ENCODE data around the gene TOP1. TPM values are rescaled to one million over a fixed set of nuclear protein-coding genes. Genes with fewer than 3 reads are reported as not detected.

The TOP1 gene
- total and polyA plus RNA-seq, 2 of the 4 experiments (the other 2 are of a cell fraction) = 14.0 to 21.5 TPM

DNA sequence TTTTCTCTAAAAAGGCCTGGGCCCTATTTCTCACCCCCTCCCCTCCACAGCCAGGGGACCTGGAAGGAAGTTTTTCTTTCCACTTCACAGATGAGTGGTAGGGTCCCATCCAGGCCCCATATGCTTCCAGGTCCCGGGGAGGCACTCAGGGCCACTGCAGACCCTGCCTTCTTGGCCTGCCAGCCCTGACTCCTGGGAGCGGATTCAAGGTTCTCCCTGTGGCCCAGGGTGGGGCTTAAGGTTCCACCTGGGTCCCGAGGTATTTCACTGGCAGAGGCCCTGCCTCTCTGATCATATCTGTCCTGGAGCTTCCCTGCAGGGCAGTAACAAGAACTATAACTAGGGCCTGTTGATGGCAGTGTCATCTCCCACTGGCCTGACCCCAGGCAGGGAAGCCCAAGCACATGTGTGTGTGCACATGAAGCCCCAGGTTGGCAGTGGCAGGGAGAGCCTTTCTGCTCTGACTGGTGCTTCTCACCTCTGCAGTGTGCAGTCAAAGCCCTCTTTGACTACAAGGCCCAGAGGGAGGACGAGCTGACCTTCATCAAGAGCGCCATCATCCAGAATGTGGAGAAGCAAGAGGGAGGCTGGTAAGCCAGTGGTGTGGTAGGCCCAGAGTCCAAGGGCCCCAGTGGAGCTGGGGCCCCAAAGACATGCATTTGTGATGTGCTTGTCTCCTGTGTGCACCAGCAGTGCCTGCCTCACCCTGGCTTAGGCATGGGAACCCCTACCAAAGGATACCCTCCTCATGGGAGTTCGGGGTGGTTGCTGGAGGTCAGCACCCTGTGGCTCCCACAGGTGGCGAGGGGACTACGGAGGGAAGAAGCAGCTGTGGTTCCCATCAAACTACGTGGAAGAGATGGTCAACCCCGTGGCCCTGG lies 139.9 kb downstream of the TOP1 start (continued):
- TF ChIP-seq, protein P1, sequence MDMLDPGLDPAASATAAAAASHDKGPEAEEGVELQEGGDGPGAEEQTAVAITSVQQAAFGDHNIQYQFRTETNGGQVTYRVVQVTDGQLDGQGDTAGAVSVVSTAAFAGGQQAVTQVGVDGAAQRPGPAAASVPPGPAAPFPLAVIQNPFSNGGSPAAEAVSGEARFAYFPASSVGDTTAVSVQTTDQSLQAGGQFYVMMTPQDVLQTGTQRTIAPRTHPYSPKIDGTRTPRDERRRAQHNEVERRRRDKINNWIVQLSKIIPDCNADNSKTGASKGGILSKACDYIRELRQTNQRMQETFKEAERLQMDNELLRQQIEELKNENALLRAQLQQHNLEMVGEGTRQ (IDR thresholded peaks at IDR 0.05; ENCODE audit: low read depth, low read length) = no peak

DNA sequence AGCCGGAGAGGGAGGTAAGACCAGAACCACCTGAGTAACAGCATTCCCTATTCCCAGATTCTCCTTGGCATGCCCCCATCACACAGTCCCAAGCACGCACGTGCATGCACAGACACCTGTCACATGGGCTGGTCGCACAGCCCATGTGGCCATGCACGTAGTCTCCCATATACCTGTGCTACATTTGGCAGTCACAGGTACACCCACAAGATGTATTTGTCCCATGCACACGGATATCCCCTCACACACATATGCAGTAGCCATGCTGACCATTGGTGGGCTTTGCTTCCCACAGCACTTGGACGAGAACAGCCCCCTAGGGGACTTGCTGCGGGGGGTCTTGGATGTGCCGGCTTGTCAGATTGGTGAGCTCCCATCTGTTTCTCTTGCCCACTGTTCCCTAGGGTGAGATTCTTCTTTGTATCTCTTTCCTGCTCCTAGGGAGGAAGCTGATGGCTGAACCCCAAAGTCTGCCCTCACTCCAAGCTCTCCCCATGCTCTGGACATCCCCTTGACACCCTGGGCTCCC lies 140.6 kb downstream of the TOP1 start:
- 94% methylated on average over 6 of the region's 9 CpGs; no CpG with 5 or more reads in 1 of the 2 experiments for WGBS, 2 experiments (ENCODE audit: extremely low coverage in 2 of 2, insufficient read length in 1 of 2)
- Histone ChIP-seq H2BK120ac (ENCODE audit: low read depth, low read length) (no peak overlapping the region), H2BK20ac (ENCODE audit: low read depth, low read length) (no peak overlapping the region), H2BK15ac (ENCODE audit: low read depth, low read length) (no peak overlapping the region), H3K36me3 (ENCODE audit: control insufficient read depth, insufficient read depth, low read length) (peaks cover 93% of the 10 kb centered on the region), H3K4me1 (ENCODE audit: control insufficient read depth, insufficient read depth, low read length) (peaks cover 13% of the 10 kb centered on the region), H3K9me1 (ENCODE audit: insufficient read depth, low read length) (peaks cover 8% of the 10 kb centered on the region), H2AK9ac (replicated peaks; ENCODE audit: low read depth, low read length, poor library complexity) (peak overlapping the region; percentile 76), H4K91ac (ENCODE audit: insufficient read depth, low read depth, low read length) (no peak overlapping the region), H3K9ac (ENCODE audit: low read depth, low read length) (no peak overlapping the region), H3K23ac (ENCODE audit: low read depth, low read length) (no peak overlapping the region), H2AFZ (replicated peaks; ENCODE audit: low read length, poor library complexity) (peak overlapping the region; percentile 56), H3K27me3 (ENCODE audit: control insufficient read depth, insufficient read depth, low read length) (no peaks in the 10 kb centered on the region), H3K14ac (replicated peaks; ENCODE audit: low read depth, low read length) (no peak overlapping the region), H3K56ac (ENCODE audit: extremely low read depth, insufficient read depth, low read length) (no peak overlapping the region), H2AK5ac (ENCODE audit: low read depth, low read length) (no peak overlapping the region), H2BK5ac (ENCODE audit: low read depth, low read length, poor library complexity, severe bottlenecking) (no peak overlapping the region), H3K4ac (ENCODE audit: low read depth, low read length) (no peak overlapping the region), H4K5ac (ENCODE audit: low read depth, low read length) (no peak overlapping the region), H3K4me3 (ENCODE audit: insufficient read depth, low read depth, low read length) (no peak overlapping the region), H3K18ac (ENCODE audit: low read depth, low read length) (no peak overlapping the region), H4K8ac (ENCODE audit: low read depth in 2 of 2, low read length in 2 of 2) (no peak overlapping the region), H3K4me2 (ENCODE audit: low read depth, low read length) (no peak overlapping the region), H3K79me1 (ENCODE audit: low read depth in 1 of 2, low read length in 2 of 2) (peaks cover 9 to 56% of the 10 kb centered on the region in 2 experiments; a peak in 3 of 4 replicates), H3K9me3 (ENCODE audit: control insufficient read depth, insufficient read depth, low read length) (no peaks in the 10 kb centered on the region), H3K27ac (ENCODE audit: insufficient read depth, low read length) (no peak overlapping the region), H4K20me1 (ENCODE audit: insufficient read depth, low read length) (peaks cover 33% of the 10 kb centered on the region)
- BruUV-seq (replicated peaks) = no TSS peak
- dilution Hi-C loops (cut with HindIII; ENCODE audit: low sequenced_read_pairs, unreplicated experiment) = no loop called here
- intact Hi-C loops (cut with micrococcal nuclease) = no loop called here
- DNase-seq = no peak
- TF ChIP-seq NFE2L2 (IDR thresholded peaks at IDR 0.05; ENCODE audit: low read depth, low read length) = no peak
- TF ChIP-seq RFX5 (IDR thresholded peaks at IDR 0.05; ENCODE audit: low read depth, low read length) = no peak
- TF ChIP-seq MAZ (IDR thresholded peaks at IDR 0.05; ENCODE audit: borderline replicate concordance, low read depth, low read length) = no peak
- TF ChIP-seq SMC3 (IDR thresholded peaks at IDR 0.05; ENCODE audit: low read depth, low read length) = no peak
- TF ChIP-seq, protein P2, sequence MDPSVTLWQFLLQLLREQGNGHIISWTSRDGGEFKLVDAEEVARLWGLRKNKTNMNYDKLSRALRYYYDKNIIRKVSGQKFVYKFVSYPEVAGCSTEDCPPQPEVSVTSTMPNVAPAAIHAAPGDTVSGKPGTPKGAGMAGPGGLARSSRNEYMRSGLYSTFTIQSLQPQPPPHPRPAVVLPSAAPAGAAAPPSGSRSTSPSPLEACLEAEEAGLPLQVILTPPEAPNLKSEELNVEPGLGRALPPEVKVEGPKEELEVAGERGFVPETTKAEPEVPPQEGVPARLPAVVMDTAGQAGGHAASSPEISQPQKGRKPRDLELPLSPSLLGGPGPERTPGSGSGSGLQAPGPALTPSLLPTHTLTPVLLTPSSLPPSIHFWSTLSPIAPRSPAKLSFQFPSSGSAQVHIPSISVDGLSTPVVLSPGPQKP (IDR thresholded peaks at IDR 0.05; ENCODE audit: borderline replicate concordance, low read depth, low read length) = no peak
- TF ChIP-seq CEBPB (IDR thresholded peaks at IDR 0.05; ENCODE audit: low read depth, low read length) = no peak
- ChIA-PET CTCF (no interaction called here), POLR2A (ENCODE audit: unreplicated experiment) (no interaction called here)
- in situ Hi-C loops (cut with MboI; ENCODE audit: low sequenced_read_pairs) = loop anchor here (25.0 kb wide), 1 partner anchor 443 kb away; the partner anchor contains the start of gene CHD6
- ATAC-seq (ENCODE audit: low read depth) = no peak
